Muscle of leg (tissue), 11 donors: ENCODE results near the gene PGPEP1. TPM values are rescaled to one million over a fixed set of nuclear protein-coding genes. Genes with fewer than 3 reads are reported as not detected.

ENCODE experiments used
- DNase-seq: peaks from one replicate; pipeline ENCODE4 v3.0.0; 2013
- H3K27ac ChIP-seq: one replicate; pipeline ENCODE4 v1.5.1; 2013; ENCODE audit warnings: mild to moderate bottlenecking, low read length, control low read depth
- H3K27me3 ChIP-seq: one replicate; pipeline ENCODE4 v1.6.1; 2013; ENCODE audit warnings: low read length; ENCODE audit not compliant: control insufficient read depth, insufficient read depth
- H3K36me3 ChIP-seq: one replicate; pipeline ENCODE4 v1.6.1; 2013; ENCODE audit warnings: low read length; ENCODE audit not compliant: control insufficient read depth, insufficient read depth
- H3K4me1 ChIP-seq: one replicate; pipeline ENCODE4 v1.6.1; 2013; ENCODE audit warnings: low read length; ENCODE audit not compliant: control insufficient read depth, insufficient read depth
- H3K4me3 ChIP-seq: one replicate; pipeline ENCODE4 v1.5.1; 2013; ENCODE audit warnings: low read length, control low read depth
- H3K9me3 ChIP-seq: replicated peaks from 2 replicates; pipeline ENCODE4 v1.6.1; 2013; ENCODE audit warnings: low read depth, low read length; ENCODE audit not compliant: control insufficient read depth
- WGBS: methylation state at CpG from one replicate; pipeline ENCODE4 v1.1.5; 2013; ENCODE audit warnings: missing lambda C conversion rate; ENCODE audit not compliant: insufficient coverage; 5-methylcytosine and 5-hydroxymethylcytosine counted together
- polyA plus RNA-seq, 8 donors: library from polyadenylated mRNA; unstranded; fragments of 120-200 nt; gene quantifications; one replicate each; pipeline versions ENCODE4 v1.2.1 to v1.2.3, GENCODE V29; 2013; ENCODE audit warnings: inconsistent platforms in 1 of 8, low replicate concordance in 1 of 8; ENCODE audit not compliant: insufficient read length in 8 of 8, insufficient read depth in 1 of 8
- total RNA-seq: library from RNA; stranded (reverse); fragments of 120-200 nt; gene quantifications from one replicate; pipeline ENCODE4 v1.2.4, GENCODE V29; 2013

Gene PGPEP1
- total and polyA plus RNA-seq, 9 donors: 7.7 to 14.9 (median 9.5) TPM

DNA sequence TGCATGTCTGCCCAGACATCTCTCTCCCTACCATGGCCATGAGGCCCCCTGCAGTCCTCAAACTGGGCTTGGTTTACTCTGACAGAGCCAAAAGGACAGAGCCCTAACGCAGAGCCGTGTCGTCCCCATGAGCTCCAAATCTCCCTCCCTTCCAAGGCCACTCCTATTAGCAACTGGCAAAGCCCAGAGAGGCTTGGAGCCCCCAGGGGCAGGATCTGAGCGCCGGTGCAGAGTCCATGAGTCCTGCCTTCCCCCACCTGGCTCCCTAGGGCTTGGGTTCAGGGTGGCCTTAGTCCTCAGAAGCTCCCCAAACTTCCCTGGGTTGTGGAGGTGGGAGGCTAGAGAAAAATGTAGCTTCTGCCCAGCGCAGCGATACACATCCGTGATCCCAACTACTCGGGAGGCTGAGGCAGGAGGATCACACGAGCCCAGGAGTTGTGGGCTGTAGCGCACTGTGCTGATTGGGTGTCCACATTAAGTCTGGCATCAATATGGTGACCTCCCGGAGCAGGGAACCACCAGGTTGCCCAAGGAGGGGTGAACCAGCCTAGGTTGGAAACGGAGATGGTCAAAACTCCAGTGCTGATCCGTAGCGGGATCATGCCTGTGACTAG lies 7.4 kb upstream of the PGPEP1 start:
- Histone ChIP-seq H3K27me3 (no peaks in the 10 kb centered on the region), H3K36me3 (no peaks in the 10 kb centered on the region), H3K4me1 (peaks cover 11% of the 10 kb centered on the region), H3K9me3 (no peaks in the 10 kb centered on the region), H3K27ac (no peak overlapping the region), H3K4me3 (no peak overlapping the region)
- no peak for DNase-seq
- 86% methylated on average over 11 of the region's 15 CpGs for WGBS

- WGBS: 80% methylated on average over 1 of the region's 6 CpGs
- Histone ChIP-seq H3K9me3 (no peaks in the 10 kb centered on the region), H3K27me3 (no peaks in the 10 kb centered on the region), H3K27ac (no peak overlapping the region), H3K36me3 (no peaks in the 10 kb centered on the region), H3K4me1 (peaks cover 7% of the 10 kb centered on the region), H3K4me3 (no peak overlapping the region)
- no peak for DNase-seq
These were observed 6.7 kb upstream of the PGPEP1 start for GRCh38 chr19:18333680-18334079.

DNA sequence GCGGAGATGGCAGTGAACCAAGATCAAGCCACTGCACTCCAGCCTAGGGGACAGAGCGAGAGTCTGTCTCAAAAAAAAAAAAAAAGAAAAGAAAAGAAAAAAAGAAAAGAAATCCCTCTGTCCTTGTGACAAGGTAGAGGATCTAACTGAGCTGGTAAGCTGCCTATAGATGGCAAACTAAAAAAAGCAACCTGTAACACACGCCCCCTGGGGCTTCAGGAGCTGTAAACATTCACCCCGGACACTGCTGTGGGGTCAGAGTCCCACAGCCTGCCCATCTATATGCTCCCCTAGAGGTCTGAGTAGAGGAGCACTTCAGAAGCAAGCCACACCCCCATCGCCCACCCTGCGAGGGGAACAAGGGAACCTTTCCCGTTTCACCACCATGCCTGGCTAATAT lies 4.3 kb upstream of the PGPEP1 start:
- 33% methylated on average over 3 of the region's 7 CpGs for WGBS
- Histone ChIP-seq H3K27me3 (no peaks in the 10 kb centered on the region), H3K4me1 (peaks cover 11% of the 10 kb centered on the region), H3K4me3 (no peak overlapping the region), H3K9me3 (no peaks in the 10 kb centered on the region), H3K36me3 (no peaks in the 10 kb centered on the region), H3K27ac (no peak overlapping the region)
- no peak for DNase-seq

DNA sequence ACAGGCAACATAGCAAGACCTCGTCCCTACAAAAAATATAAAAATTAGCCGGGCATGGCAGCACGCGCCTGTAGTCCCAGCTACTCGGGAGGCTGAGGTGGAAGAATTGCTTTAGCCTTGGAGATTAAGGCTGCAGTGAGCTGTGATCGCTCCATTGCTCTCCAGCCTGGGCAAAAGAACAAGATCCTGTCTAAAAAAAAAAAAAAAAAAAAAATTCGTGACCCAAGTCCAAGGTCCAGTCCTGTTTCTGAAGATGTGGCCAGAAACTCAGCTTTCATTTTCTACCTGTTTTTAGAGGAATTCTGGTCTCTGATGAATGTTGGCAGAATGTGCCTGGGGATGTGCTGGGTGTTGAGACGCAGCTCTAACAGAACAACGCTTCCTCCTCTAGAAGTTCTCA lies 1.9 kb upstream of the PGPEP1 start:
- Histone ChIP-seq H3K27ac (no peak overlapping the region), H3K27me3 (no peaks in the 10 kb centered on the region), H3K4me1 (peaks cover 17% of the 10 kb centered on the region), H3K36me3 (peaks cover 3% of the 10 kb centered on the region), H3K9me3 (no peaks in the 10 kb centered on the region), H3K4me3 (no peak overlapping the region)
- no peak for DNase-seq
- WGBS: no CpG with 5 or more reads among the region's 9 CpGs

- Histone ChIP-seq H3K36me3 (peaks cover 7% of the 10 kb centered on the region), H3K9me3 (no peaks in the 10 kb centered on the region), H3K27me3 (no peaks in the 10 kb centered on the region), H3K4me1 (peaks cover 17% of the 10 kb centered on the region), H3K27ac (no peak overlapping the region), H3K4me3 (peak overlapping the region; percentile 81)
- no peak for DNase-seq
- WGBS: 36% methylated on average over 6 of the region's 6 CpGs
These were observed 675 bp upstream of the PGPEP1 start for GRCh38 chr19:18339723-18340122.

DNA sequence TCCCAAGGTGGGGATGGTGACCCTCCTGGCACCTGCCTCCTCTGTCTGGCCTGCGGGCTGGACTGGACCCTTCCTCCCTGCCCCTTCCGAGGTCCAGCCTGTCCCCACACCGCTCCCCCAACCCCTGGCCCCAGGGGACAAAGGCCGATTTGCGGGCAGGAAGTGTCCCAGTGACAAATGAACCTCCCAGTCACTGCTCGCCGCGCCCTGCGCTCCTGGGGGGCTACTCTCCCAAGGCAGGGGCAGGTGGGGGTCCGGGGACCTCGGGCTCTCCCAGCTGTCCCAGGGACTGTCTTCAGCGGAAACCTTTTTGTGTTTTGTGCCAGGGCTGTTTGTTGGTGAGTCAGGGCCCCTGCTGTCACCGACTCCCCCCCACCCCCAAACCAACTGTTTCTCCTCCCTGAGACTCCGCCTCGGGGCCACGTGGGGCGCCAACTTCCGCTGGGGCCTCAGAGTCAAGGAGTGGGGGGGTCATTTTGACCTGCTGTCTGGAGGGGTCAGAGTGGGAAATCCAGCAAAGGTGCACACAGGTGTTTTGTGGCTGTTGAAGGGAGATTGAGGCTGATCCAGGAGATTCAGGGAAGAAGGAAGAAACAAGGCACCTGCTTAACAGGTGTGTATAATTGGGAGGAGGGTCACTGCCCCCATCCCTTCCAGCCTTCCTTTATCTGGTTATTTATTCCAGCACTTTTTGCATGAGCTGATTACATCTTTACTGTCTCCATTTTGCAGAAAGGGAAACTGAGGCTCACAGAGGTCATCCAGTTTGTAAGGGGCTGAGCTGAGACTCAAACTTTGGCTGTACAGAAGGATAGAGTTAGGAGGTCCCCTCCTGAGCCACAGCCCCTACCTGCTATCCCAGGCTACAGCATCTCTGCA lies 831 bp downstream of the PGPEP1 start:
- WGBS: 3% methylated on average over 5 of the region's 18 CpGs

GRCh38 chr19:18342090-18342632 lies 1.8 kb downstream of the PGPEP1 start:
- DNase-seq: no peak
- 78% methylated on average over 8 of the region's 8 CpGs for WGBS
- H3K27me3 ChIP-seq: no peaks in the 10 kb centered on the region
- peaks cover 9% of the 10 kb centered on the region for H3K36me3 ChIP-seq
- H3K4me3 ChIP-seq: no peak overlapping the region
- H3K9me3 ChIP-seq: no peaks in the 10 kb centered on the region
- H3K27ac ChIP-seq: no peak overlapping the region
- peaks cover 17% of the 10 kb centered on the region for H3K4me1 ChIP-seq

More for the DNA sequence above, 831 bp downstream of the PGPEP1 start:
- H3K27ac ChIP-seq: peak overlapping the region; percentile 42
- H3K4me1 ChIP-seq: peaks cover 17% of the 10 kb centered on the region
- H3K36me3 ChIP-seq: peaks cover 9% of the 10 kb centered on the region
- peak; percentile 56 for DNase-seq
- H3K4me3 ChIP-seq: peak overlapping the region; percentile 81
- H3K9me3 ChIP-seq: no peaks in the 10 kb centered on the region
- H3K27me3 ChIP-seq: no peaks in the 10 kb centered on the region

DNA sequence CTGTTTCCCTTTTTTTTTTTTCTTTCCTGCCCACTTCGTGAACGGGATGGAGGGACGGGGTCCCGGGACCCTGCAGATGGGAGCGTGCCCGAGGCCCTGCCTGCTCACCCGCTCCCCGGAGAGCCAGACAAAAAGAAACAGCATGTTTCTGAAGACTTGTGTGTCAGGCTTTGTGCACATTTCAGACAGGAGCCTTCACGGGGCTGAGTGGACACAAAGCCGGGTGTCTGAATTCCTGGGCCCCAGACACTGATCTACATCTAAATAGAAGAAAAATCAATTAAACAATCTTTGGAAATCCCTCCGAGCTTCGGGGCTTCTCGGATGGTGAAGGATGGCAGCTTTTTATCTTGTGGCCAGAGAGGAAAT lies 4.2 kb downstream of the PGPEP1 start:
- H3K36me3 ChIP-seq: peaks cover 9% of the 10 kb centered on the region

DNA sequence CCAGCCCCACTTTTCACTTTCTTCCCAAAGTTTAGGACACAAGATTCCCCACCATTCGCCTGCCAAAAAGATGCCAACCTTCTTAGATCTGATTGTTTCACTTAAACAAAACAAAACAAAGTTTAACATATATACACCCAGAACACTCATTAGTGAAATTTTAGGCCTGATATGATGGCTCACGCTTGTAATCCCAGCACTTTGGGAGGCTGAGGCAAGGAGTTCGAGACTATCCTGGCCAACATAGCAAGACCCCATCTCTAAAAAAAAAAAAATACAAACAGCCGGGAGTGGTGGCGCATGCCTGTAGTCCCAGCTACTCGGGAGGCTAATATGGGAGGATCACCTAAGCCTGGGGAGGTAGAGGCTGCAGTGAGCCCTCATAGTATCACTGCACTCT lies 4.9 kb downstream of the PGPEP1 start:
- 90% methylated on average over 2 of the region's 6 CpGs for WGBS
- Histone ChIP-seq H3K27me3 (no peaks in the 10 kb centered on the region), H3K4me1 (peaks cover 10% of the 10 kb centered on the region), H3K9me3 (no peaks in the 10 kb centered on the region), H3K4me3 (no peak overlapping the region), H3K36me3 (peaks cover 9% of the 10 kb centered on the region), H3K27ac (no peak overlapping the region)
- DNase-seq: no peak

More for the DNA sequence above, 4.2 kb downstream of the PGPEP1 start:
- WGBS: 43% methylated on average over 6 of the region's 13 CpGs
- Histone ChIP-seq H3K4me1 (peaks cover 17% of the 10 kb centered on the region), H3K4me3 (no peak overlapping the region), H3K27me3 (no peaks in the 10 kb centered on the region), H3K9me3 (no peaks in the 10 kb centered on the region), H3K27ac (no peak overlapping the region)
- no peak for DNase-seq

GRCh38 chr19:18346091-18346490 lies 5.7 kb downstream of the PGPEP1 start:
- Histone ChIP-seq H3K4me3 (no peak overlapping the region), H3K9me3 (no peaks in the 10 kb centered on the region), H3K4me1 (peaks cover 7% of the 10 kb centered on the region), H3K36me3 (peaks cover 12% of the 10 kb centered on the region), H3K27me3 (no peaks in the 10 kb centered on the region), H3K27ac (no peak overlapping the region)
- WGBS: 52% methylated on average over 4 of the region's 8 CpGs
- no peak for DNase-seq
